ENCODE data around the gene CLDN8. TPM values are rescaled to one million over a fixed set of nuclear protein-coding genes. Genes with fewer than 3 reads are reported as not detected.

CLDN8 gene
- total RNA-seq, 1 experiment from 2014 or later: not detected

GRCh38 chr21:30186242-30186641, 29.7 kb downstream of the CLDN8 start:
- BruUV-seq (replicated peaks): no TSS peak
- intact Hi-C loops (cut with micrococcal nuclease): no loop called here
- CTCF ChIA-PET: interaction anchor here (0.6 to 1.5 kb wide), 4 partner anchors 9 to 142 kb away, joined by 3 to 5 read pairs (median 4); no protein-coding TSS in a partner anchor
- POLR2A ChIA-PET: no interaction called here
- Mint-ChIP-seq H3K27ac (ENCODE audit: low read depth, unreplicated experiment) (no peak overlapping the region), H3K9me3 (ENCODE audit: unreplicated experiment) (no peaks in the 10 kb centered on the region), H3K4me1 (ENCODE audit: insufficient read depth, unreplicated experiment) (no peaks in the 10 kb centered on the region), H3K36me3 (ENCODE audit: insufficient read depth, unreplicated experiment) (no peaks in the 10 kb centered on the region), H3K4me3 (ENCODE audit: unreplicated experiment) (no peak overlapping the region), H3K27me3 (ENCODE audit: insufficient read depth, unreplicated experiment) (no peaks in the 10 kb centered on the region)
- DNase-seq (ENCODE audit: unreplicated experiment): no peak
- no peak for TF ChIP-seq CTCF (IDR thresholded peaks at IDR 0.05; ENCODE audit: unreplicated experiment)

GRCh38 chr21:30168086-30168485, 47.8 kb downstream of the CLDN8 start:
- H3K36me3 Mint-ChIP-seq (ENCODE audit: insufficient read depth, unreplicated experiment): no peaks in the 10 kb centered on the region
- DNase-seq (ENCODE audit: unreplicated experiment): no peak
- H3K27ac Mint-ChIP-seq (ENCODE audit: low read depth, unreplicated experiment): no peak overlapping the region
- no peaks in the 10 kb centered on the region for H3K27me3 Mint-ChIP-seq (ENCODE audit: insufficient read depth, unreplicated experiment)
- intact Hi-C loops (cut with micrococcal nuclease): no loop called here
- TF ChIP-seq CTCF (IDR thresholded peaks at IDR 0.05; ENCODE audit: unreplicated experiment): no peak
- no peak overlapping the region for H3K4me3 Mint-ChIP-seq (ENCODE audit: unreplicated experiment)
- CTCF ChIA-PET: no interaction called here
- H3K9me3 Mint-ChIP-seq (ENCODE audit: unreplicated experiment): no peaks in the 10 kb centered on the region
- POLR2A ChIA-PET: no interaction called here
- no TSS peak for BruUV-seq (replicated peaks)
- peaks cover 6% of the 10 kb centered on the region for H3K4me1 Mint-ChIP-seq (ENCODE audit: insufficient read depth, unreplicated experiment)

GRCh38 chr21:30166705-30167104, 49.2 kb downstream of the CLDN8 start, which contains the start of gene CLDN17:
Gene CLDN17, minus strand, starts transcription at chr21:30166805. Its CDS starts 188 bp downstream, at chr21:30166617.
- ChIA-PET POLR2A (interaction anchor here (0.7 to 1.6 kb wide), 2 partner anchors 9 to 20 kb away, joined by 3 to 8 read pairs; no protein-coding TSS in a partner anchor), CTCF (interaction anchor here (0.7 kb wide), 1 partner anchor 90 kb away, joined by 3 read pairs; no protein-coding TSS in a partner anchor)
- BruUV-seq (replicated peaks): no TSS peak
- Mint-ChIP-seq H3K9me3 (ENCODE audit: unreplicated experiment) (no peaks in the 10 kb centered on the region), H3K36me3 (ENCODE audit: insufficient read depth, unreplicated experiment) (no peaks in the 10 kb centered on the region), H3K27ac (ENCODE audit: low read depth, unreplicated experiment) (no peak within 1 kb of the TSS), H3K4me3 (ENCODE audit: unreplicated experiment) (no peak within 1 kb of the TSS), H3K4me1 (ENCODE audit: insufficient read depth, unreplicated experiment) (peaks cover 6% of the 10 kb centered on the region), H3K27me3 (ENCODE audit: insufficient read depth, unreplicated experiment) (no peaks in the 10 kb centered on the region)
- intact Hi-C loops (cut with micrococcal nuclease): no loop called here
- DNase-seq (ENCODE audit: unreplicated experiment): no peak
- no peak for TF ChIP-seq CTCF (IDR thresholded peaks at IDR 0.05; ENCODE audit: unreplicated experiment)

- H3K4me1 Mint-ChIP-seq (ENCODE audit: insufficient read depth, unreplicated experiment): peaks cover 6% of the 10 kb centered on the region
- DNase-seq (ENCODE audit: unreplicated experiment): no peak
- intact Hi-C loops (cut with micrococcal nuclease): no loop called here
- BruUV-seq (replicated peaks): no TSS peak
- H3K36me3 Mint-ChIP-seq (ENCODE audit: insufficient read depth, unreplicated experiment): no peaks in the 10 kb centered on the region
- no peak for TF ChIP-seq CTCF (IDR thresholded peaks at IDR 0.05; ENCODE audit: unreplicated experiment)
- ChIA-PET CTCF (interaction anchor here (0.7 kb wide), 1 partner anchor 91 kb away, joined by 3 read pairs; no protein-coding TSS in a partner anchor), POLR2A (interaction anchor here (1.6 kb wide), 1 partner anchor 20 kb away, joined by 8 read pairs; no protein-coding TSS in a partner anchor)
- H3K9me3 Mint-ChIP-seq (ENCODE audit: unreplicated experiment): no peaks in the 10 kb centered on the region
- H3K27ac Mint-ChIP-seq (ENCODE audit: low read depth, unreplicated experiment): no peak overlapping the region
- H3K27me3 Mint-ChIP-seq (ENCODE audit: insufficient read depth, unreplicated experiment): no peaks in the 10 kb centered on the region
- H3K4me3 Mint-ChIP-seq (ENCODE audit: unreplicated experiment): no peak overlapping the region
These were observed 49.7 kb downstream of the CLDN8 start for GRCh38 chr21:30166171-30166570.

Measured in MCF 10A (cell line).